Stimulated activated CD4-positive, alpha-beta T cell treated with anti-CD3 and anti-CD28 coated beads, Interleukin-1b, Interleukin-23, amount 100 ng/mL, for 1 hour (primary cell): ENCODE results near the gene ADAM20.
"Not testable (repeated sequence)": the region's sequence is repeated elsewhere in the genome, so short reads cannot be mapped to it uniquely, and the experiment has no call there.

Source experiments
- DNase-seq, 2 donors: peaks; one replicate each; pipeline ENCODE4 v3.0.0-alpha.2; 2020; ENCODE audit warnings: low read depth in 2 of 2

Gene ADAM20

GRCh38 chr14:70534904-70535303 is at the start of gene ADAM20:
ADAM20 (minus strand) TSS chr14:70535004; CDS start chr14:70524757, 10,247 bp downstream.
- no peak for DNase-seq

GRCh38 chr14:70576891-70577290 is 42.1 kb upstream of the ADAM20 start:
- DNase-seq: no peak

GRCh38 chr14:70573050-70573449 is 38.2 kb upstream of the ADAM20 start:
- DNase-seq: no peak

GRCh38 chr14:70571139-70571538 is 36.3 kb upstream of the ADAM20 start:
- DNase-seq: no peak

GRCh38 chr14:70567791-70568190 is 33.0 kb upstream of the ADAM20 start:
- DNase-seq: no peak

- no peak for DNase-seq
Observed at GRCh38 chr14:70563869-70564268, 29.1 kb upstream of the ADAM20 start.

GRCh38 chr14:70563417-70563816 is 28.6 kb upstream of the ADAM20 start:
- no peak for DNase-seq

- no peak for DNase-seq
Observed at GRCh38 chr14:70558356-70558755, 23.6 kb upstream of the ADAM20 start.

GRCh38 chr14:70555890-70556289 is 21.1 kb upstream of the ADAM20 start:
- no peak for DNase-seq

GRCh38 chr14:70538087-70538486 is 3.3 kb upstream of the ADAM20 start:
- DNase-seq: no peak

- no peak for DNase-seq
Observed at GRCh38 chr14:70536830-70537229, 2.0 kb upstream of the ADAM20 start.

- DNase-seq: no peak
Observed at GRCh38 chr14:70530417-70530816, 4.4 kb downstream of the ADAM20 start.

GRCh38 chr14:70527501-70528105 is 7.2 kb downstream of the ADAM20 start:
- no peak for DNase-seq

GRCh38 chr14:70525691-70526090 is 9.1 kb downstream of the ADAM20 start:
- no peak for DNase-seq

- DNase-seq: no peak
Observed at GRCh38 chr14:70515811-70516210, 19.0 kb downstream of the ADAM20 start.

GRCh38 chr14:70514168-70515069 is 20.4 kb downstream of the ADAM20 start:
- no peak for DNase-seq

GRCh38 chr14:70498191-70498590 is 36.6 kb downstream of the ADAM20 start:
- DNase-seq: no peak

- DNase-seq: no peak
Observed at GRCh38 chr14:70489579-70490200, 45.1 kb downstream of the ADAM20 start.

- DNase-seq: not testable (repeated sequence)
Observed at GRCh38 chr14:70477356-70478105, 57.3 kb downstream of the ADAM20 start.

- not testable (repeated sequence) for DNase-seq
Observed at GRCh38 chr14:70475459-70475858, 59.3 kb downstream of the ADAM20 start.

- no peak for DNase-seq
Observed at GRCh38 chr14:70473825-70474224, 61.0 kb downstream of the ADAM20 start.
